Epithelial cell of esophagus (primary cell): ENCODE measurements around the gene KRT27.
"Not testable (repeated sequence)": the region's sequence is repeated elsewhere in the genome, so short reads cannot be mapped to it uniquely, and the experiment has no call there.

ENCODE experiments used
- DNase-seq: peaks from one replicate; pipeline ENCODE4 v3.0.0; 2010; ENCODE audit warnings: low read depth
- H3K4me3 ChIP-seq: 2 replicates; pipeline ENCODE4 v1.5.1; 2011; ENCODE audit warnings: mild to moderate bottlenecking, low read length, control low read depth
- TF ChIP-seq, protein P1 (sequence below): IDR thresholded peaks from 2 replicates; pipeline ENCODE4 v1.5.1; 2011; ENCODE audit warnings: low read depth, mild to moderate bottlenecking, low read length, control low read depth, inconsistent platforms; ENCODE audit not compliant: insufficient read depth; ENCODE audit errors: missing control alignments

KRT27 gene

DNA sequence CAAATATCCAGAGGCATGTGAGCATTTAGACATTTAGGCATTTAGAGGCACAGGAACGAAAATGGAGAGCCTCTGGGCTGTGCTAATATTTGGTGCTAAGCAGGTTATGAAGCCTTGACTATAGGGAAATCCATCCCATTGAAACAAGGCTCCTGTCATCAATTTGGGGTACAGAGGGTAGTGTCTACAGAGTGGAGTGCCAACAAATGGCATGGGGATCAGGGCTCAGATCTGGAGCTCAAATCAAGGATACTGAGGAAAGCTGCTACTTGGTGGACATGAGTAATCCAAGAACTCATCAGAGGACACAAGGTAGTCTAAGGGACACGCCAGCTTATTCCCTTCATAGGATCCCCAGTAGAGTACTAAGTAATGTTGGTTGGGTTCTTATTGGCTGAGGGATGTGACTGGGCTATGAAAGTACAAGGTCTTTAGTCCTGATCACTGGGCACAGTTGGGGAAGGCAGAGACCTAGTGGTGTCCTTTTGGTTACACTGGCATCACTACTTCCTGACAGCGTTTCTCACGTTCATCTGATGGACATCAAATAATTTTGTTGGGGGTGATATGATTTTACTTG is 34.8 kb upstream of the KRT27 start:
- TF ChIP-seq, protein P1, sequence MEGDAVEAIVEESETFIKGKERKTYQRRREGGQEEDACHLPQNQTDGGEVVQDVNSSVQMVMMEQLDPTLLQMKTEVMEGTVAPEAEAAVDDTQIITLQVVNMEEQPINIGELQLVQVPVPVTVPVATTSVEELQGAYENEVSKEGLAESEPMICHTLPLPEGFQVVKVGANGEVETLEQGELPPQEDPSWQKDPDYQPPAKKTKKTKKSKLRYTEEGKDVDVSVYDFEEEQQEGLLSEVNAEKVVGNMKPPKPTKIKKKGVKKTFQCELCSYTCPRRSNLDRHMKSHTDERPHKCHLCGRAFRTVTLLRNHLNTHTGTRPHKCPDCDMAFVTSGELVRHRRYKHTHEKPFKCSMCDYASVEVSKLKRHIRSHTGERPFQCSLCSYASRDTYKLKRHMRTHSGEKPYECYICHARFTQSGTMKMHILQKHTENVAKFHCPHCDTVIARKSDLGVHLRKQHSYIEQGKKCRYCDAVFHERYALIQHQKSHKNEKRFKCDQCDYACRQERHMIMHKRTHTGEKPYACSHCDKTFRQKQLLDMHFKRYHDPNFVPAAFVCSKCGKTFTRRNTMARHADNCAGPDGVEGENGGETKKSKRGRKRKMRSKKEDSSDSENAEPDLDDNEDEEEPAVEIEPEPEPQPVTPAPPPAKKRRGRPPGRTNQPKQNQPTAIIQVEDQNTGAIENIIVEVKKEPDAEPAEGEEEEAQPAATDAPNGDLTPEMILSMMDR: no peak
- DNase-seq: no peak
- no peak overlapping the region for H3K4me3 ChIP-seq

- no peak overlapping the region for H3K4me3 ChIP-seq
- TF ChIP-seq, protein P1: no peak
- DNase-seq: no peak
These were observed 34.2 kb upstream of the KRT27 start for GRCh38 chr17:40816569-40816968.

DNA sequence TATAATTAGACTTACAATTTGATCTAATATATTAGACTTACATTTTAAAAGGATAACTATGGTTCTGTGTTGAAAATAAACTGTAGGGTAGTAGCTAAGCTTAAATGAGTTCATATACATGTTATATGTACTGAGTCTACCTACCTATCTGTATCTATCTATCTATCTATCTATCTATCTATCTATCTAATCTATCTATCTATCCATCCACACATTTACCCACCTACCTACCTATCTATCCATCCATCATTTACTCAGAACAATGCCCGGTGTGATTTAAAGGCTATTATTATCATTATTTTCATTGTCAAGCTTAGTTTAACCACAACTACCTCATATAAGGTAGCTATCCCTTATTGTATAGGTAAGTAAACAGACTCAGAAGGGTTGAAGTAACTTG is 33.0 kb upstream of the KRT27 start:
- TF ChIP-seq, protein P1: no peak
- no peak overlapping the region for H3K4me3 ChIP-seq
- DNase-seq: no peak

GRCh38 chr17:40814657-40815056 is 32.3 kb upstream of the KRT27 start:
- DNase-seq, H3K4me3 ChIP-seq: not testable (repeated sequence)

GRCh38 chr17:40813804-40814203 is 31.5 kb upstream of the KRT27 start:
- TF ChIP-seq, protein P1: no peak
- DNase-seq: peak; percentile 91
- H3K4me3 ChIP-seq: no peak overlapping the region

- TF ChIP-seq, protein P1: no peak
- no peak for DNase-seq
- H3K4me3 ChIP-seq: no peak overlapping the region
These were observed 30.3 kb upstream of the KRT27 start for GRCh38 chr17:40812639-40813038.

- DNase-seq: peak; percentile 91
- no peak overlapping the region for H3K4me3 ChIP-seq
- TF ChIP-seq, protein P1: no peak
These were observed 28.1 kb upstream of the KRT27 start for GRCh38 chr17:40810494-40810893.
